HCT116 (cell line): ENCODE measurements around the gene MTPN. TPM values are rescaled to one million over a fixed set of nuclear protein-coding genes. Genes with fewer than 3 reads are reported as not detected.

Experiments used
- ATAC-seq: fragments of 200-7000 bp; cut with Tn5 transposase; 2 replicates; pipeline ENCODE4 v1.9.1; 2020; ENCODE audit warnings: mild to moderate bottlenecking, moderate library complexity
- BruUV-seq: library from RNA; stranded (reverse); fragments of 400-500 nt; replicated peaks from 2 replicates; lab custom pipeline; 2021; lab: Mats Ljungman, UMichigan
- CTCF ChIA-PET: fragments of 300-600 bp; sonication (Branson Sonifier 250); formaldehyde crosslinking; loops from one replicate; lab custom pipeline; 2021; ENCODE audit warnings: antibody characterized with exemption; lab: Charles Lee
- POLR2A ChIA-PET: fragments of 300-600, 350-600 bp; sonication (Branson Sonifier 250); formaldehyde crosslinking; loops from one replicate; lab custom pipeline; 2021; ENCODE audit warnings: antibody characterized with exemption; lab: Charles Lee
- RAD21 ChIA-PET, 2 experiments: fragments of 300-600 bp; sonication (Branson Sonifier 250); formaldehyde crosslinking; loops; one replicate each; lab custom pipeline; 2023; ENCODE audit warnings: low total read pairs in 2 of 2; ENCODE audit not compliant: uncharacterized antibody in 2 of 2, unreplicated experiment in 2 of 2, low non-redundant PET in 1 of 2; lab: Charles Lee
- DNase-seq: peaks from one replicate; pipeline ENCODE4 v3.0.0-alpha.2; 2010; ENCODE audit warnings: low read depth, low spot score
- H2AFZ ChIP-seq: fragments of 200-600 bp; shearing (Covaris generic), sonication (generic); 2 replicates; pipeline ENCODE4 v1.6.1; 2017; ENCODE audit warnings: low read depth, mixed run types, mixed read lengths, antibody characterized with exemption, low read length; ENCODE audit not compliant: poor library complexity, severe bottlenecking
- H3K27ac ChIP-seq: 2 replicates; pipeline ENCODE4 v1.5.1; 2012; ENCODE audit warnings: low read depth, low read length
- H3K27me3 ChIP-seq: fragments of 200-600 bp; sonication (generic); 2 replicates; pipeline ENCODE4 v1.6.1; 2016; ENCODE audit warnings: mixed run types, low read length, mixed read lengths; ENCODE audit not compliant: insufficient read depth
- H3K36me3 ChIP-seq, 2 experiments: fragments of 200-500 bp in 1 of 2; fragments of 200-600 bp in 1 of 2; sonication (Bioruptor generic) in 1 of 2; sonication (generic) in 1 of 2; 2 replicates each; pipeline versions ENCODE4 v1.5.1 to v1.6.1; 2014 to 2016; ENCODE audit warnings: low read length in 2 of 2, inconsistent platforms in 1 of 2, mixed read lengths in 1 of 2, mixed run types in 1 of 2; ENCODE audit not compliant: insufficient read depth in 2 of 2, control insufficient read depth in 1 of 2
- H3K4me1 ChIP-seq, 2 experiments: fragments of 200-600 bp in 1 of 2; sonication (generic) in 1 of 2; 2 replicates each; pipeline versions ENCODE4 v1.5.1 to v1.6.1; 2012 to 2017; ENCODE audit warnings: low read length in 2 of 2, inconsistent platforms in 1 of 2, mild to moderate bottlenecking in 1 of 2, mixed read lengths in 1 of 2, mixed run types in 1 of 2, moderate library complexity in 1 of 2; ENCODE audit not compliant: insufficient read depth in 2 of 2, control insufficient read depth in 1 of 2
- H3K4me2 ChIP-seq: fragments of 200-600 bp; sonication (generic); 2 replicates; pipeline ENCODE4 v1.6.1; 2017; ENCODE audit warnings: mixed run types, low read length, mixed read lengths
- H3K4me3 ChIP-seq, 2 experiments: fragments of 200-600 bp in 1 of 2; sonication (generic) in 1 of 2; replicated peaks in 1 of 2; 2 replicates each; pipeline ENCODE4 v1.5.1; 2011 to 2016; ENCODE audit warnings: low read length in 2 of 2, control low read depth in 1 of 2, low read depth in 1 of 2, mild to moderate bottlenecking in 1 of 2, mixed read lengths in 1 of 2, mixed run types in 1 of 2
- H3K79me2 ChIP-seq: fragments of 200-600 bp; sonication (generic); 2 replicates; pipeline ENCODE4 v1.6.1; 2017; ENCODE audit warnings: mild to moderate bottlenecking, mixed run types, low read length, moderate library complexity, mixed read lengths; ENCODE audit not compliant: insufficient read depth
- H3K9ac ChIP-seq: fragments of 200-600 bp; sonication (generic); 2 replicates; pipeline ENCODE4 v1.6.1; 2016; ENCODE audit warnings: low read length, mixed read lengths
- H3K9me2 ChIP-seq: fragments of 200-600 bp; sonication (generic), shearing (Covaris generic); 2 replicates; pipeline ENCODE4 v1.6.1; 2017; ENCODE audit warnings: mixed run types, mild to moderate bottlenecking, moderate library complexity; ENCODE audit not compliant: insufficient read depth
- H3K9me3 ChIP-seq, 2 experiments: fragments of 200-500 bp in 1 of 2; fragments of 200-600 bp in 1 of 2; sonication (Bioruptor generic) in 1 of 2; sonication (generic) in 1 of 2; 2 replicates each; pipeline ENCODE4 v1.6.1; 2014 to 2017; ENCODE audit warnings: low read length in 2 of 2, mixed read lengths in 2 of 2, inconsistent platforms in 1 of 2, low read depth in 1 of 2, mild to moderate bottlenecking in 1 of 2, mixed run types in 1 of 2, moderate library complexity in 1 of 2; ENCODE audit not compliant: control insufficient read depth in 1 of 2, insufficient read depth in 1 of 2
- H4K20me1 ChIP-seq: fragments of 200-600 bp; sonication (generic), shearing (Covaris generic); 2 replicates; pipeline ENCODE4 v1.6.1; 2017; ENCODE audit warnings: mixed run types, mild to moderate bottlenecking, moderate library complexity; ENCODE audit not compliant: insufficient read depth
- CBX3 ChIP-seq: IDR thresholded peaks from 2 replicates; pipeline ENCODE4 v1.6.1; 2012; ENCODE audit warnings: low read depth
- EZH2phosphoT487 ChIP-seq: fragments of 200-600 bp; IDR thresholded peaks from 2 replicates; pipeline ENCODE4 v1.6.1; 2018; ENCODE audit warnings: antibody characterized with exemption, borderline replicate concordance
- JUND ChIP-seq: IDR thresholded peaks from 2 replicates; pipeline ENCODE4 v1.6.1; 2012
- REST ChIP-seq: IDR thresholded peaks from 2 replicates; pipeline ENCODE4 v1.6.1; 2012; ENCODE audit warnings: low read depth
- SIN3A ChIP-seq: IDR thresholded peaks from 2 replicates; pipeline ENCODE4 v1.6.1; 2012; ENCODE audit warnings: low read depth
- SP1 ChIP-seq: IDR thresholded peaks from 2 replicates; pipeline ENCODE4 v1.6.1; 2012; ENCODE audit warnings: low read depth
- TCF7L2 ChIP-seq: IDR thresholded peaks from 2 replicates; pipeline ENCODE4 v1.7.0; 2011; ENCODE audit warnings: borderline replicate concordance, inconsistent platforms; ENCODE audit not compliant: insufficient read depth, insufficient read length; ENCODE audit errors: extremely low read depth
- YY1 ChIP-seq: IDR thresholded peaks from 2 replicates; pipeline ENCODE4 v1.6.1; 2011; ENCODE audit warnings: low read length, low read depth, moderate library complexity, mild to moderate bottlenecking; ENCODE audit not compliant: insufficient replicate concordance; ENCODE audit errors: extremely low read depth
- ZFX ChIP-seq: fragments of 450-650 bp; IDR thresholded peaks from 2 replicates; pipeline ENCODE4 v1.6.1; 2017
- intact Hi-C: fragments of 100-400 bp; cut with micrococcal nuclease; formaldehyde crosslinking; loops from 2 replicates; pipeline ENCODE4 v1.10.0; 2022
- total RNA-seq: library from RNA; stranded (reverse); gene quantifications from one replicate; pipeline ENCODE4 v1.2.1, GENCODE V29; 2021; ENCODE audit not compliant: unreplicated experiment

MTPN gene
- total RNA-seq, 1 experiment from 2014 or later: 152 TPM

DNA sequence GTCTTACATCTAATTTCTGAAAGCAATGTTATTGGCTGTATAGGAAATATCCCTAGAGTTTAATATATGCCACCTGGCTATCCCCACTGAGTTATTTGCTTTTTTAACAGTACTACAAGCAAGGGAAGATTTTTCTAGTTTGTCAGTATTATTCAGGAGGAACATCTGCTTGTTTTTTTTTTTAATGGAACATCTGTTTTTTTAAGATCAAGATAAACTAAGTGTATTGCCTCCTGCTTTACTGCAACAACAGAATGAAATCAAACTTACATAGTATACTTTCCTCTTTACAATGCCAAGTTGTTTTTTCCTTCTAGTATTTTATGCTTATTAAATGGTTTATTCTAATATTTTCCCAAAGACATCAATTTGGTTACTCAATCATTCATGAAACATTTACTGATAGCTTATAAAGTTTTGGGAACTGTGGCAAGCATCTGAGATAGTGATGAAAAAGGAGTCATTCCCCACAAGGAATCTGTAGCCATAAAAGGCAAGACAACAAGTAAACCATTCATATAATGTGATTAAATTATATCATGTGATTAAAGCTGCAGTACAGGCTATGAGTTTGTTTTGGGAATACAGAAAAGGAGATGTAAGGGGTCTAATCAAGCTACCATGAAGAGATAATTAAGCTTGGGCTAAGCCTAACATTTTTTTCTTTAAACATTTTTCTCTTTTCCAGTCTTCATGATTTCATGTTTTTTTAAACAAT, 17.4 kb downstream of the MTPN start:
- no TSS peak for BruUV-seq
- POLR2A ChIA-PET: no interaction called here

More for the DNA sequence above, 17.4 kb downstream of the MTPN start:
- H2AFZ ChIP-seq: no peak overlapping the region
- no peaks in the 10 kb centered on the region for H3K4me1 ChIP-seq
- no peak overlapping the region for H3K27ac ChIP-seq
- no peaks in the 10 kb centered on the region for H3K27me3 ChIP-seq
- ChIA-PET RAD21 (no interaction called here), CTCF (no interaction called here)
- H3K9ac ChIP-seq: no peak overlapping the region
- TF ChIP-seq YY1: no peak
- TF ChIP-seq JUND: no peak
- TF ChIP-seq SP1: no peak
- TF ChIP-seq CBX3: no peak
- TF ChIP-seq SIN3A: no peak
- TF ChIP-seq ZFX: no peak
- no peak for TF ChIP-seq TCF7L2
- no peak for TF ChIP-seq REST
- no peak for TF ChIP-seq EZH2phosphoT487
- no peak for DNase-seq
- H3K9me2 ChIP-seq: no peaks in the 10 kb centered on the region
- intact Hi-C loops: no loop called here
- no peaks in the 10 kb centered on the region for H3K9me3 ChIP-seq
- peaks cover 100% of the 10 kb centered on the region for H3K79me2 ChIP-seq
- H3K4me2 ChIP-seq: no peak overlapping the region
- H4K20me1 ChIP-seq: peaks cover 30% of the 10 kb centered on the region; the same call in 1 of the 2 replicates
- no peak for ATAC-seq
- no peaks in the 10 kb centered on the region for H3K36me3 ChIP-seq
- no peak overlapping the region for H3K4me3 ChIP-seq
